ENCODE measurements around the gene HSPBP1.

The HSPBP1 gene

GRCh38 chr19:55279770-55280643 lies at the start of gene HSPBP1:
Gene HSPBP1 (minus strand): TSS chr19:55280110. CDS start chr19:55279608, 502 bp downstream.
- DNase-seq: peak; percentile 96

- DNase-seq: peak; percentile 49
Measured at GRCh38 chr19:55328774-55329318, 48.9 kb upstream of the HSPBP1 start.

- peak; percentile 69 for DNase-seq
Measured at GRCh38 chr19:55325172-55325571, 45.3 kb upstream of the HSPBP1 start, which contains the start of gene TMEM150B. Gene TMEM150B (minus strand): TSS chr19:55325341. CDS start chr19:55321036, 4,305 bp downstream.

GRCh38 chr19:55324662-55325061 lies 44.8 kb upstream of the HSPBP1 start:
- DNase-seq: no peak

- DNase-seq: no peak
Measured at GRCh38 chr19:55322204-55322885, 42.4 kb upstream of the HSPBP1 start.

GRCh38 chr19:55321466-55322137 lies 41.7 kb upstream of the HSPBP1 start:
- no peak for DNase-seq

- DNase-seq: no peak
Measured at GRCh38 chr19:55320844-55321419, 41.0 kb upstream of the HSPBP1 start.

GRCh38 chr19:55319785-55320184 lies 39.9 kb upstream of the HSPBP1 start:
- DNase-seq: no peak

GRCh38 chr19:55316646-55317045 lies 36.7 kb upstream of the HSPBP1 start:
- DNase-seq: no peak

GRCh38 chr19:55315956-55316525 lies 36.1 kb upstream of the HSPBP1 start:
- no peak for DNase-seq

GRCh38 chr19:55314396-55314795 lies 34.5 kb upstream of the HSPBP1 start:
- no peak for DNase-seq

- DNase-seq: no peak
Measured at GRCh38 chr19:55312621-55313512, 33.0 kb upstream of the HSPBP1 start.

GRCh38 chr19:55311797-55312196 lies 31.9 kb upstream of the HSPBP1 start:
- DNase-seq: no peak

- no peak for DNase-seq
Measured at GRCh38 chr19:55311397-55311796, 31.5 kb upstream of the HSPBP1 start.

GRCh38 chr19:55310498-55310897 lies 30.6 kb upstream of the HSPBP1 start:
- DNase-seq: no peak

GRCh38 chr19:55309448-55309847 lies 29.5 kb upstream of the HSPBP1 start:
- no peak for DNase-seq

GRCh38 chr19:55308281-55308680 lies 28.4 kb upstream of the HSPBP1 start:
- no peak for DNase-seq

- DNase-seq: peak; percentile 44
Measured at GRCh38 chr19:55306712-55307111, 26.8 kb upstream of the HSPBP1 start.

GRCh38 chr19:55305983-55306562 lies 26.2 kb upstream of the HSPBP1 start:
- DNase-seq: no peak

- DNase-seq: peak; percentile 52
Measured at GRCh38 chr19:55305491-55305890, 25.6 kb upstream of the HSPBP1 start.

GRCh38 chr19:55304980-55305379 lies 25.1 kb upstream of the HSPBP1 start:
- DNase-seq: no peak

Measured in MV-4-11 (cell line).